ENCODE results near the gene HIBADH.

HIBADH gene

GRCh38 chr7:27633062-27633461, 29.6 kb downstream of the HIBADH start:
- no peaks in the 10 kb centered on the region for H3K9me3 ChIP-seq (ENCODE audit: insufficient read depth, low read depth, low read length)
- H3K36me3 ChIP-seq (ENCODE audit: insufficient read depth, low read depth, low read length): peaks cover 10% of the 10 kb centered on the region; the same call in 1 of the 2 replicates
- no peak overlapping the region for H3K4me3 ChIP-seq (ENCODE audit: low read length)
- peaks cover 3% of the 10 kb centered on the region; the same call in 1 of the 2 replicates for H3K4me1 ChIP-seq (ENCODE audit: insufficient read depth, low read length)
- no peaks in the 10 kb centered on the region for H3K27me3 ChIP-seq (ENCODE audit: insufficient read depth, low read length)
- H3K27ac ChIP-seq (ENCODE audit: low read length): no peak overlapping the region
- no peak overlapping the region for H3K9ac ChIP-seq (ENCODE audit: low read depth, low read length)

GRCh38 chr7:27631391-27631790, 31.3 kb downstream of the HIBADH start:
- peaks cover 10% of the 10 kb centered on the region; the same call in 1 of the 2 replicates for H3K36me3 ChIP-seq (ENCODE audit: insufficient read depth, low read depth, low read length)
- H3K9me3 ChIP-seq (ENCODE audit: insufficient read depth, low read depth, low read length): no peaks in the 10 kb centered on the region
- H3K4me3 ChIP-seq (ENCODE audit: low read length): no peak overlapping the region
- H3K27ac ChIP-seq (ENCODE audit: low read length): no peak overlapping the region
- H3K27me3 ChIP-seq (ENCODE audit: insufficient read depth, low read length): no peaks in the 10 kb centered on the region
- 0 out of 2 replicates have a peak, but pooled peaks cover 3% of the 10 kb centered on the region for H3K4me1 ChIP-seq (ENCODE audit: insufficient read depth, low read length)
- H3K9ac ChIP-seq (ENCODE audit: low read depth, low read length): no peak overlapping the region

DNA sequence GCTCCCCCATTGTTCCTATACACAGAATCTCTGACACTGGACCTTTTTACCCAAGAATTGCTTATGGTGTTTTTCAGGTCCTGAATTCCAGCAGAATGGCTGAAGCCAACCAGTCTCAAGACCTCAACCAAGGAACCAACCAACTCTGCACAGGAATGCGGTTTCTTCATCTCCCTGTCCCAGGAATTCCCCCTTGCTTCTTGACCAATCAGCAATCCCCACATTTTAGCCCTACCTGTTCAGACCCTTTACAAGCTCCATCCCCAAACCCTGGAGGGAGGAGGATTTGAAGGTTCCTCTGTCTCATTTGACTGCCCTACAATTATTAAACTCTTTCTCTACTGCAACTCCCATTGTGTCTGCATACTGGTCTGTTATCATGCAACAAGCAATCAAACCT, 35.5 kb downstream of the HIBADH start:
- no peak overlapping the region for H3K9ac ChIP-seq (ENCODE audit: low read depth, low read length)
- no peaks in the 10 kb centered on the region for H3K4me1 ChIP-seq (ENCODE audit: insufficient read depth, low read length)
- H3K36me3 ChIP-seq (ENCODE audit: insufficient read depth, low read depth, low read length): peaks cover 8% of the 10 kb centered on the region; the same call in 1 of the 2 replicates
- no peaks in the 10 kb centered on the region for H3K27me3 ChIP-seq (ENCODE audit: insufficient read depth, low read length)
- no peaks in the 10 kb centered on the region for H3K9me3 ChIP-seq (ENCODE audit: insufficient read depth, low read depth, low read length)
- H3K27ac ChIP-seq (ENCODE audit: low read length): no peak overlapping the region
- no peak overlapping the region for H3K4me3 ChIP-seq (ENCODE audit: low read length)

DNA sequence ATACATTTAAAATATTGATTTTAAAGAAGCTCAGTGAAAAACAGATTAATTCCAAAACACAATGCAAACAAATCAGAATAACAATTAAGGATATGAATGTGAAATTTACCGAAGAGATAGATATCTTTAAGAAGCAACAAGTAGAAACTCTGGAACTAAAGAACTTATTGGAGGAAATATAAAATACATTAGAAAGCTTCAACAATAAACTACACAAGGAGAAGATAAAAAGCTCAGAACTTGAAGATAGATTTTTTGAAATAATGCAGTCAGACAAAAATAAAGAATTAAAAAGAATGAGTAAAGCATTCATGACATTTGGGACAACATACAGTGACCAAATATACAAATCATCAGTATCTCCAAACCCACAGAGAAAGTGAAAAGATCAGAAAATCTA, 43.2 kb downstream of the HIBADH start:
- H3K4me1 ChIP-seq (ENCODE audit: insufficient read depth, low read length): no peaks in the 10 kb centered on the region
- no peak overlapping the region for H3K27ac ChIP-seq (ENCODE audit: low read length)
- H3K4me3 ChIP-seq (ENCODE audit: low read length): no peak overlapping the region
- H3K9ac ChIP-seq (ENCODE audit: low read depth, low read length): no peak overlapping the region
- no peaks in the 10 kb centered on the region for H3K27me3 ChIP-seq (ENCODE audit: insufficient read depth, low read length)
- H3K9me3 ChIP-seq (ENCODE audit: insufficient read depth, low read depth, low read length): peaks cover 9% of the 10 kb centered on the region; the same call in 1 of the 2 replicates
- 0 out of 2 replicates have a peak, but pooled peaks cover 4% of the 10 kb centered on the region for H3K36me3 ChIP-seq (ENCODE audit: insufficient read depth, low read depth, low read length)

DNA sequence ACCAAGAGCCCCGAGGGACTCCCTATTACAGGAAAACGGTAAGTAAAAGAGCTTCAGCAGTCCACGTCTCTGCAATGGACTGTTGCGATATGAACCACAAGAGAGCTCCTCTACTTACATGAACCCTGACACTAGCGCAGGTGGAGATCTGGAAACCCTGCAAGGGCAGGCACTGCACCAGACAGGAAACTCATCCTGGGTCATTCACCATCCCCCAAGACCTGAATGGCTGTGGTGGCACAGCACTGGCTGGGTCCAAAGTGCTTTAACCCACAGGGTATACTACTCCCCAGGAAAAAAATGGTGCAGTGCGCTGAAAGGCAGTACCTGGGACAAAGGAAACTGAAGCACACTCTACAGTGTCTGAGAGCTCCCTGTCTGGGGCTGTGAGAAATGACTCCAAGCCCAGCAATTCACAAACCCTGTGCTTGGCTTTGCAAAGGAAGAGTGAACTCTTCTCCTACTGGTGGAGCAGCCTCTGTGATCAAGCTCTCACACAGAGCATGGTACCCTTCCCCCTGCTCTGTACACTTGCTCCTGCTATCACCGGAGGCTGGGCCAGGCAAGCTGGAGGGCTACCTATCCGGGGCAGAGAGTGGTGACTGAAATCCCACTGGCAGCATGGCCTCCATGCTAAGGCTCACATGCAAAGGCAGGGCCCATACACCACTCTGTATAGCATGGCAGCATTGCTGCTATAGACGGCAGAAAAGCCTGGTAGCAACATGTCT, 44.9 kb downstream of the HIBADH start:
- Histone ChIP-seq H3K27me3 (ENCODE audit: insufficient read depth, low read length) (no peaks in the 10 kb centered on the region), H3K4me3 (ENCODE audit: low read length) (no peak overlapping the region), H3K27ac (ENCODE audit: low read length) (no peak overlapping the region), H3K36me3 (ENCODE audit: insufficient read depth, low read depth, low read length) (0 out of 2 replicates have a peak, but pooled peaks cover 4% of the 10 kb centered on the region), H3K9me3 (ENCODE audit: insufficient read depth, low read depth, low read length) (peaks cover 9% of the 10 kb centered on the region; the same call in 1 of the 2 replicates), H3K4me1 (ENCODE audit: insufficient read depth, low read length) (no peaks in the 10 kb centered on the region), H3K9ac (ENCODE audit: low read depth, low read length) (no peak overlapping the region)

- Histone ChIP-seq H3K27me3 (ENCODE audit: insufficient read depth, low read length) (no peaks in the 10 kb centered on the region), H3K9me3 (ENCODE audit: insufficient read depth, low read depth, low read length) (peaks cover 9% of the 10 kb centered on the region; the same call in 1 of the 2 replicates), H3K4me1 (ENCODE audit: insufficient read depth, low read length) (no peaks in the 10 kb centered on the region), H3K27ac (ENCODE audit: low read length) (no peak overlapping the region), H3K36me3 (ENCODE audit: insufficient read depth, low read depth, low read length) (0 out of 2 replicates have a peak, but pooled peaks cover 4% of the 10 kb centered on the region), H3K9ac (ENCODE audit: low read depth, low read length) (no peak overlapping the region), H3K4me3 (ENCODE audit: low read length) (no peak overlapping the region)
Observed at GRCh38 chr7:27616914-27617548, 45.7 kb downstream of the HIBADH start.

- H3K4me3 ChIP-seq (ENCODE audit: low read length): no peak overlapping the region
- no peaks in the 10 kb centered on the region for H3K4me1 ChIP-seq (ENCODE audit: insufficient read depth, low read length)
- H3K36me3 ChIP-seq (ENCODE audit: insufficient read depth, low read depth, low read length): 0 out of 2 replicates have a peak, but pooled peaks cover 4% of the 10 kb centered on the region
- H3K27ac ChIP-seq (ENCODE audit: low read length): no peak overlapping the region
- H3K9ac ChIP-seq (ENCODE audit: low read depth, low read length): no peak overlapping the region
- H3K9me3 ChIP-seq (ENCODE audit: insufficient read depth, low read depth, low read length): peaks cover 9% of the 10 kb centered on the region; the same call in 1 of the 2 replicates
- no peaks in the 10 kb centered on the region for H3K27me3 ChIP-seq (ENCODE audit: insufficient read depth, low read length)
Observed at GRCh38 chr7:27616186-27616491, 46.5 kb downstream of the HIBADH start.

DNA sequence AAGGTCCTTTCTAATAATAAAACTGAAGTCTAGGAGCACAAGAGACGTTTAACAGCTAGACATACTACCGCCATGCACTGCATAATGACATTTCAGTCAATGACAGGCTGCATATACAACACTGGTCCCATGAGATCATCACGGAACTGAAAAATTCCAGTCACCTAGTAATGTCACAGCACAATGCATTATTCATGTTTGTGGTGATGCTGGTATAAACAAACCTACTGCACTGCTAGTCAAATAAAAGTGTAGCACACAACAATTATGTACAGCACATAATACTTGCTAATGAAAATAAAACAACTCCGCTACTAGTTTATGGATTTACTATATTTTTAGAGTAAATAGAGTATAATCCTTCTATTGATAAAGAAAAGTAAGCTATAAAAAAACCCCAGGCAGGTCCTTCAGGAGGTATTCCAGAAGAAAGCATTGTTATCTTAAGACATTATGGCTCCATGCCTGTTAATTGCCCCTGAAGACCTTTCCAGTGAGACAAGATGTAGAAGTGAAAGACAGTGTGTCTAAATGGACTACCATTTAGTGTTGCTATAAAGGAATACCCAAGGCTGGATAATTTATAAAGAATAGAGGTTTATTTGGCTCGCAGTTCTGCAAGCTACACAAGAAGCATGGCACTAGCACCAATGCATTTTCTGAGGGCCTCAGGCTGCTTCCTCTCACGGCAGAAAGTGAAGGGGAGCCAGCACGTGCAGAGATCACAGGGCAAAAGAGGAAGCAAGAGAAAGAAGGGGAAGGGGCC, 47.1 kb downstream of the HIBADH start:
- Histone ChIP-seq H3K27me3 (ENCODE audit: insufficient read depth, low read length) (no peaks in the 10 kb centered on the region), H3K36me3 (ENCODE audit: insufficient read depth, low read depth, low read length) (0 out of 2 replicates have a peak, but pooled peaks cover 4% of the 10 kb centered on the region), H3K4me1 (ENCODE audit: insufficient read depth, low read length) (no peaks in the 10 kb centered on the region), H3K27ac (ENCODE audit: low read length) (no peak overlapping the region), H3K9me3 (ENCODE audit: insufficient read depth, low read depth, low read length) (peaks cover 9% of the 10 kb centered on the region; the same call in 1 of the 2 replicates), H3K4me3 (ENCODE audit: low read length) (no peak overlapping the region), H3K9ac (ENCODE audit: low read depth, low read length) (no peak overlapping the region)

DNA sequence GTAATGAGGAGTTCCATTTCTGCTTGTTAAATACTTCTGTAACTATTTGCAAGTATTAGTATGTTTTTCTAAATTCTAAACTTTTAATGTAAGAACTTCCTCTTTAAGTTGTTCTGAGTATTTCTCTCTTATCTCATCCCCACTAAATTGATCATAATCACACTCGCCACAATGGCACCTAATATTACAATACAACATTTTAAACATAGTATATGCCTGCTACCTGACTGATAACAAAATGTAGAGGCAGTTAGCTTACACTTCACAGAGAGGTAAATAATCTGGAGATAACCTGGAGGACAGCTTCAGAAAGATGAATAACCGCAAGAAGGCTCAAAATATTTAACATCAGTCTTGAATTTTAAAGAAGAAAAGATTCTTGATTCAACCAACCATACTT, 48.6 kb downstream of the HIBADH start:
- H3K27me3 ChIP-seq (ENCODE audit: insufficient read depth, low read length): no peaks in the 10 kb centered on the region
- H3K36me3 ChIP-seq (ENCODE audit: insufficient read depth, low read depth, low read length): 0 out of 2 replicates have a peak, but pooled peaks cover 4% of the 10 kb centered on the region
- H3K4me1 ChIP-seq (ENCODE audit: insufficient read depth, low read length): 0 out of 2 replicates have a peak, but pooled peaks cover 3% of the 10 kb centered on the region
- no peak overlapping the region for H3K27ac ChIP-seq (ENCODE audit: low read length)
- no peak overlapping the region for H3K9ac ChIP-seq (ENCODE audit: low read depth, low read length)
- no peak overlapping the region for H3K4me3 ChIP-seq (ENCODE audit: low read length)
- no peaks in the 10 kb centered on the region for H3K9me3 ChIP-seq (ENCODE audit: insufficient read depth, low read depth, low read length)

- Histone ChIP-seq H3K9ac (ENCODE audit: low read depth, low read length) (no peak overlapping the region), H3K4me3 (ENCODE audit: low read length) (no peak overlapping the region), H3K36me3 (ENCODE audit: insufficient read depth, low read depth, low read length) (no peaks in the 10 kb centered on the region), H3K9me3 (ENCODE audit: insufficient read depth, low read depth, low read length) (no peaks in the 10 kb centered on the region), H3K27me3 (ENCODE audit: insufficient read depth, low read length) (no peaks in the 10 kb centered on the region), H3K27ac (ENCODE audit: low read length) (no peak overlapping the region), H3K4me1 (ENCODE audit: insufficient read depth, low read length) (peaks cover 13% of the 10 kb centered on the region; the same call in 1 of the 2 replicates)
Observed at GRCh38 chr7:27611059-27611458, 51.6 kb downstream of the HIBADH start.

- H3K9ac ChIP-seq (ENCODE audit: low read depth, low read length): no peak overlapping the region
- no peaks in the 10 kb centered on the region for H3K9me3 ChIP-seq (ENCODE audit: insufficient read depth, low read depth, low read length)
- H3K27ac ChIP-seq (ENCODE audit: low read length): no peak overlapping the region
- H3K27me3 ChIP-seq (ENCODE audit: insufficient read depth, low read length): no peaks in the 10 kb centered on the region
- no peaks in the 10 kb centered on the region for H3K36me3 ChIP-seq (ENCODE audit: insufficient read depth, low read depth, low read length)
- H3K4me3 ChIP-seq (ENCODE audit: low read length): no peak overlapping the region
- H3K4me1 ChIP-seq (ENCODE audit: insufficient read depth, low read length): peaks cover 30% of the 10 kb centered on the region; the same call in 1 of the 2 replicates
Observed at GRCh38 chr7:27608776-27609495, 53.7 kb downstream of the HIBADH start.

Data from iPS-20b (cell line).